Type B pancreatic cell (in vitro differentiated cells): ENCODE measurements around the gene GSS. TPM values are rescaled to one million over a fixed set of nuclear protein-coding genes. Genes with fewer than 3 reads are reported as not detected.
A peak's percentile ranks its signal among the peaks of the same experiment; 100 is the strongest.

Experiments used
- DNase-seq: peaks from one replicate; pipeline ENCODE4 v3.0.0; 2021; ENCODE audit warnings: mixed read lengths; ENCODE audit not compliant: unreplicated experiment; ENCODE audit errors: extremely low spot score
- H3K27ac Mint-ChIP-seq: 2 replicates; pipeline ENCODE4 v1.8.0; 2021; ENCODE audit warnings: mild to moderate bottlenecking, mixed read lengths
- H3K27me3 Mint-ChIP-seq: 2 replicates; pipeline ENCODE4 v1.8.0; 2021; ENCODE audit warnings: mixed read lengths
- H3K36me3 Mint-ChIP-seq: 2 replicates; pipeline ENCODE4 v1.8.0; 2021; ENCODE audit warnings: mixed read lengths
- H3K4me1 Mint-ChIP-seq: one replicate; pipeline ENCODE4 v1.8.0; 2021; ENCODE audit warnings: mixed read lengths; ENCODE audit not compliant: unreplicated experiment
- H3K4me3 Mint-ChIP-seq: 2 replicates; pipeline ENCODE4 v1.8.0; 2021; ENCODE audit warnings: mild to moderate bottlenecking, mixed read lengths
- H3K9me3 Mint-ChIP-seq: 2 replicates; pipeline ENCODE4 v1.8.0; 2021; ENCODE audit warnings: mixed read lengths
- CTCF ChIP-seq: fragments of 200-600 bp; sonication (generic); conservative IDR thresholded peaks from 2 replicates; pipeline ENCODE4 v1.5.0; 2021; ENCODE audit warnings: antibody characterized with exemption, mild to moderate bottlenecking
- total RNA-seq: library from RNA; stranded (reverse); gene quantifications from 2 replicates; pipeline ENCODE4 v1.2.1, GENCODE V29; 2021; ENCODE audit warnings: low replicate concordance

Gene GSS
- total RNA-seq, 1 donor from 2014 or later = 66.4 TPM

GRCh38 chr20:34983995-34984735 is 28.6 kb upstream of the GSS start:
- no peaks in the 10 kb centered on the region for H3K36me3 Mint-ChIP-seq
- H3K27ac Mint-ChIP-seq = peak overlapping the region; percentile 53
- no peak for DNase-seq
- H3K9me3 Mint-ChIP-seq = no peaks in the 10 kb centered on the region
- TF ChIP-seq CTCF = no peak
- H3K27me3 Mint-ChIP-seq = peaks cover 13% of the 10 kb centered on the region
- peaks cover 26% of the 10 kb centered on the region for H3K4me1 Mint-ChIP-seq
- no peak overlapping the region for H3K4me3 Mint-ChIP-seq

GRCh38 chr20:34983089-34983820 is 27.6 kb upstream of the GSS start:
- Mint-ChIP-seq H3K36me3 (no peaks in the 10 kb centered on the region), H3K27me3 (peaks cover 13% of the 10 kb centered on the region), H3K9me3 (no peaks in the 10 kb centered on the region), H3K4me3 (no peak overlapping the region), H3K4me1 (peaks cover 25% of the 10 kb centered on the region), H3K27ac (no peak overlapping the region)
- no peak for TF ChIP-seq CTCF
- no peak for DNase-seq

GRCh38 chr20:34982270-34983088 is 26.9 kb upstream of the GSS start:
- no peak for TF ChIP-seq CTCF
- no peak overlapping the region for H3K27ac Mint-ChIP-seq
- peaks cover 21% of the 10 kb centered on the region for H3K4me1 Mint-ChIP-seq
- H3K36me3 Mint-ChIP-seq = no peaks in the 10 kb centered on the region
- H3K4me3 Mint-ChIP-seq = no peak overlapping the region
- H3K9me3 Mint-ChIP-seq = no peaks in the 10 kb centered on the region
- DNase-seq = no peak
- H3K27me3 Mint-ChIP-seq = peaks cover 13% of the 10 kb centered on the region

- Mint-ChIP-seq H3K4me3 (no peak overlapping the region), H3K9me3 (no peaks in the 10 kb centered on the region), H3K36me3 (no peaks in the 10 kb centered on the region), H3K27ac (no peak overlapping the region), H3K4me1 (peaks cover 25% of the 10 kb centered on the region), H3K27me3 (peaks cover 10% of the 10 kb centered on the region)
- DNase-seq = no peak
- TF ChIP-seq CTCF = no peak
Measured at GRCh38 chr20:34980543-34981233, 25.1 kb upstream of the GSS start.
